ENCODE data around the gene FOXO4.

DNA sequence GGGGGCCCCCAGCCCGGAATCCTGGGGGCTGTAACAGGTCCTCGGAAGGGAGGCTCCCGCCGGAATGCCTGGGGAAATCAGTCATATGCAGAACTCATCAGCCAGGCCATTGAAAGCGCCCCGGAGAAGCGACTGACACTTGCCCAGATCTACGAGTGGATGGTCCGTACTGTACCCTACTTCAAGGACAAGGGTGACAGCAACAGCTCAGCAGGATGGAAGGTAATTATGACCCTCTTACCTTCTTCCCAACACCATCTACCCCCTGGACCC lies 1.0 kb downstream of the FOXO4 start:
- TF ChIP-seq ETV6 (CRISPR knock-in tag; IDR thresholded peaks at IDR 0.05): no peak
- TF ChIP-seq NR2C2 (CRISPR knock-in tag; IDR thresholded peaks at IDR 0.05): no peak
- TF ChIP-seq, protein P1, sequence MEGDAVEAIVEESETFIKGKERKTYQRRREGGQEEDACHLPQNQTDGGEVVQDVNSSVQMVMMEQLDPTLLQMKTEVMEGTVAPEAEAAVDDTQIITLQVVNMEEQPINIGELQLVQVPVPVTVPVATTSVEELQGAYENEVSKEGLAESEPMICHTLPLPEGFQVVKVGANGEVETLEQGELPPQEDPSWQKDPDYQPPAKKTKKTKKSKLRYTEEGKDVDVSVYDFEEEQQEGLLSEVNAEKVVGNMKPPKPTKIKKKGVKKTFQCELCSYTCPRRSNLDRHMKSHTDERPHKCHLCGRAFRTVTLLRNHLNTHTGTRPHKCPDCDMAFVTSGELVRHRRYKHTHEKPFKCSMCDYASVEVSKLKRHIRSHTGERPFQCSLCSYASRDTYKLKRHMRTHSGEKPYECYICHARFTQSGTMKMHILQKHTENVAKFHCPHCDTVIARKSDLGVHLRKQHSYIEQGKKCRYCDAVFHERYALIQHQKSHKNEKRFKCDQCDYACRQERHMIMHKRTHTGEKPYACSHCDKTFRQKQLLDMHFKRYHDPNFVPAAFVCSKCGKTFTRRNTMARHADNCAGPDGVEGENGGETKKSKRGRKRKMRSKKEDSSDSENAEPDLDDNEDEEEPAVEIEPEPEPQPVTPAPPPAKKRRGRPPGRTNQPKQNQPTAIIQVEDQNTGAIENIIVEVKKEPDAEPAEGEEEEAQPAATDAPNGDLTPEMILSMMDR (IDR thresholded peaks at IDR 0.05): no peak
